Mammary epithelial cell (primary cell): ENCODE results near the gene FES.

Experiments
- CTCF ChIP-seq, 2 donors: IDR thresholded peaks in 1 of 2; conservative IDR thresholded peaks in 1 of 2; 2 replicates each; pipeline ENCODE4 v1.5.1; 2011 to 2012; ENCODE audit warnings: inconsistent platforms in 2 of 2, low read length in 2 of 2, mild to moderate bottlenecking in 2 of 2, control low read depth in 1 of 2, low read depth in 1 of 2; ENCODE audit not compliant: insufficient read depth in 1 of 2; ENCODE audit errors: extremely low read depth in 1 of 2
- EZH2 ChIP-seq: IDR thresholded peaks from 2 replicates; pipeline ENCODE4 v1.6.1; 2012; ENCODE audit warnings: low read length, inconsistent platforms, borderline replicate concordance

DNA sequence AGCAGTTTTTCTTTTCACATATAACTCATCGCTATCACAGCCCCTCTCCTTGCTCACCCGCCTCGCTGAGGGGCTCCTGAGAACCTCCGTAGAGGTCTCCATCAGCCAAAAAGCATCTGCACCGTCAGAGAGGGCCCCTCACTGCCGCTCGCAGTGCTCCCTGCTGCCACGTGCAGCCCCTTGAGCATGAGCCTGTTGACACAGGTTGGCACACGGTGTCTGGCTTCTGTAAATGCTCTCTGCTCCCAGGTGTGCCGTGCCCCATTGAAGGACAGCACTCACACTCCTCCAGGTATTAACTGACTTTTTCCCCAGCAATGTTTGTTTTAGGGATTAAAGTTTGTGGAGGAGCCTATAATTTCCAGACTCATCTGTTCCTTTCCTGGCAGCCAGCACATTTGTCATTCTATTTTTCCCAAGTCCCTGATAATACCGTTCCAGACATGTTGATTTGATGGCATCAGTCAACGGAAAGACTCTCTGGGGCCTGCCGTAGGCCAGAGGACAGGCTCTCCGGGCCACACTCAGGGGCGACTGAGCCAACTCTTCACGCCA is 18.1 kb upstream of the FES start:
- TF ChIP-seq CTCF (conservative IDR thresholded peaks at IDR 0.05 in 1 of 2, IDR thresholded peaks at IDR 0.05 in 1 of 2; ENCODE audit: extremely low read depth in 1 of 2, insufficient read depth in 1 of 2, low read depth in 1 of 2, low read length in 2 of 2) (no peak), EZH2 (no peak)
